GM12878 (cell line): Measurements from ENCODE around the gene NDUFC2. TPM values are rescaled to one million over a fixed set of nuclear protein-coding genes. Genes with fewer than 3 reads are reported as not detected.

Experiments used
- ATAC-seq: fragments of 200-7000 bp; cut with Tn5 transposase; 3 replicates; pipeline ENCODE4 v1.9.1; 2020; ENCODE audit warnings: mild to moderate bottlenecking, moderate library complexity
- BruUV-seq: library from RNA; stranded (reverse); fragments of 400-500 nt; replicated peaks from 2 replicates; lab custom pipeline; 2021; lab: Mats Ljungman, UMichigan
- CTCF ChIA-PET: fragments of 300-600 bp; sonication (Branson Sonifier 250); formaldehyde crosslinking; extraction: SDS; loops from one replicate; lab custom pipeline; 2021; ENCODE audit warnings: inconsistent platforms; lab: Yijun Ruan, JAX
- POLR2A ChIA-PET: fragments of 350-600 bp; formaldehyde crosslinking; extraction: SDS; loops from one replicate; lab custom pipeline; 2021; ENCODE audit warnings: inconsistent platforms; lab: Charles Lee
- RAD21 ChIA-PET: fragments of 300-600 bp; sonication (Branson Sonifier 250); formaldehyde crosslinking; loops from one replicate; lab custom pipeline; 2023; ENCODE audit warnings: antibody characterized with exemption; ENCODE audit not compliant: unreplicated experiment; lab: Charles Lee
- SMC1A ChIA-PET: fragments of 300-600 bp; sonication (Branson Sonifier 250); formaldehyde crosslinking; loops from one replicate; lab custom pipeline; 2023; ENCODE audit not compliant: unreplicated experiment, uncharacterized antibody; lab: Charles Lee
- DNase-seq: peaks from one replicate; pipeline ENCODE4 v3.0.0-alpha.2; 2011; ENCODE audit warnings: low read depth, low spot score
- FAIRE-seq: peaks from 3 replicates; lab custom pipeline; 2011; peaks lifted over from hg19 to GRCh38; lab: Jason Lieb, UNC
- H2AFZ ChIP-seq: 2 replicates; pipeline ENCODE4 v1.6.0; 2011; ENCODE audit warnings: low read depth, low read length, control low read depth; ENCODE audit not compliant: control insufficient read depth
- H3K27ac ChIP-seq: 2 replicates; pipeline ENCODE4 v1.5.1; 2011; ENCODE audit warnings: control low read depth; ENCODE audit not compliant: control insufficient read depth, insufficient read depth
- H3K27me3 ChIP-seq, 2 experiments: replicated peaks in 1 of 2; 2 replicates each; pipeline versions ENCODE4 v1.6.0 to v1.6.1; 2011; ENCODE audit warnings: low read length in 1 of 2; ENCODE audit not compliant: control insufficient read depth in 2 of 2, insufficient read depth in 2 of 2
- H3K36me3 ChIP-seq, 2 experiments: 2 replicates each; pipeline ENCODE4 v1.5.1; 2011; ENCODE audit warnings: low read length in 1 of 2; ENCODE audit not compliant: control insufficient read depth in 2 of 2, insufficient read depth in 2 of 2
- H3K4me1 ChIP-seq: 2 replicates; pipeline ENCODE4 v1.6.1; 2011; ENCODE audit warnings: mild to moderate bottlenecking, low read length, moderate library complexity, mixed read lengths; ENCODE audit not compliant: control insufficient read depth, insufficient read depth
- H3K4me2 ChIP-seq: 2 replicates; pipeline ENCODE4 v1.6.0; 2011; ENCODE audit warnings: control low read depth; ENCODE audit not compliant: control insufficient read depth, insufficient read depth
- H3K4me3 ChIP-seq: fragments of 200-600 bp; sonication (generic); 2 replicates; pipeline ENCODE4 v1.5.1; 2016
- H3K79me2 ChIP-seq: 2 replicates; pipeline ENCODE4 v1.6.0; 2011; ENCODE audit warnings: low read length; ENCODE audit not compliant: control insufficient read depth, insufficient read depth
- H3K9ac ChIP-seq: 2 replicates; pipeline ENCODE4 v1.8.0; 2011; ENCODE audit warnings: low read length, control low read depth, mixed read lengths; ENCODE audit not compliant: control insufficient read depth, insufficient read depth
- H3K9me3 ChIP-seq: replicated peaks from 3 replicates; pipeline ENCODE4 v1.5.1; 2011; ENCODE audit warnings: mild to moderate bottlenecking, low read length; ENCODE audit not compliant: control insufficient read depth, insufficient read depth
- H4K20me1 ChIP-seq: 2 replicates; pipeline ENCODE4 v1.6.0; 2011; ENCODE audit not compliant: control insufficient read depth, insufficient read depth
- BMI1 ChIP-seq: fragments of 450-650 bp; IDR thresholded peaks from 2 replicates; pipeline ENCODE4 v1.6.1; 2016; ENCODE audit warnings: mild to moderate bottlenecking, moderate library complexity, borderline replicate concordance
- CHD1 ChIP-seq: IDR thresholded peaks from 2 replicates; pipeline ENCODE4 v1.6.1; 2012; ENCODE audit warnings: low read depth, low read length, improper control_type of control experiment
- FOXK2 ChIP-seq: fragments of 450-650 bp; IDR thresholded peaks from 2 replicates; pipeline ENCODE4 v1.6.1; 2017; ENCODE audit warnings: mild to moderate bottlenecking, moderate library complexity
- HDAC2 ChIP-seq: fragments of 200-600 bp; sonication (generic); IDR thresholded peaks from 2 replicates; pipeline ENCODE4 v1.6.1; 2017
- IRF4 ChIP-seq: IDR thresholded peaks from 2 replicates; pipeline ENCODE4 v1.6.1; 2011; ENCODE audit warnings: low read depth, low read length
- MEF2A ChIP-seq: IDR thresholded peaks from 2 replicates; pipeline ENCODE4 v1.6.1; 2011; ENCODE audit warnings: low read depth, mild to moderate bottlenecking, low read length, moderate library complexity; ENCODE audit not compliant: insufficient read depth
- MYB ChIP-seq: fragments of 150-350 bp; IDR thresholded peaks from 2 replicates; pipeline ENCODE4 v1.6.1; 2014; ENCODE audit warnings: mild to moderate bottlenecking, low read depth, low read length, borderline replicate concordance
- NFXL1 ChIP-seq: fragments of 450-650 bp; IDR thresholded peaks from 2 replicates; pipeline ENCODE4 v1.6.1; 2017; ENCODE audit warnings: antibody characterized with exemption, mild to moderate bottlenecking, borderline replicate concordance
- NRF1 ChIP-seq: conservative IDR thresholded peaks from 2 replicates; pipeline ENCODE4 v1.6.1; 2011; ENCODE audit warnings: mild to moderate bottlenecking, low read depth, low read length, improper control_type of control experiment
- POLR2AphosphoS5 ChIP-seq: IDR thresholded peaks from 2 replicates; pipeline ENCODE4 v1.6.1; 2011; ENCODE audit warnings: mild to moderate bottlenecking, low read length, inconsistent platforms
- POU2F2 ChIP-seq: IDR thresholded peaks from 3 replicates; pipeline ENCODE4 v1.6.1; 2011; ENCODE audit warnings: low read depth, mild to moderate bottlenecking, low read length, borderline replicate concordance
- RELA ChIP-seq: fragments of 450-650 bp; IDR thresholded peaks from 2 replicates; pipeline ENCODE4 v1.8.0; 2014; ENCODE audit warnings: borderline replicate concordance; ENCODE audit not compliant: partially characterized antibody
- RFX5 ChIP-seq: IDR thresholded peaks from 2 replicates; pipeline ENCODE4 v1.6.1; 2011; ENCODE audit warnings: low read depth, low read length, improper control_type of control experiment
- TBL1XR1 ChIP-seq: IDR thresholded peaks from 2 replicates; pipeline ENCODE4 v1.6.1; 2012; ENCODE audit warnings: low read depth, low read length, improper control_type of control experiment
- ZBTB40 ChIP-seq: fragments of 450-650 bp; IDR thresholded peaks from 2 replicates; pipeline ENCODE4 v1.6.1; 2016; ENCODE audit warnings: mild to moderate bottlenecking, moderate library complexity, borderline replicate concordance
- ZNF207 ChIP-seq: fragments of 450-650 bp; IDR thresholded peaks from 2 replicates; pipeline ENCODE4 v1.6.1; 2014; ENCODE audit warnings: antibody characterized with exemption, mild to moderate bottlenecking, borderline replicate concordance
- ZNF622 ChIP-seq: fragments of 450-650 bp; IDR thresholded peaks from 2 replicates; pipeline ENCODE4 v1.6.1; 2017; ENCODE audit warnings: mild to moderate bottlenecking, inconsistent platforms
- WGBS: methylation state at CpG from one replicate; pipeline ENCODE4 v1.1.6; 2016; ENCODE audit warnings: low lambda C conversion rate; ENCODE audit not compliant: insufficient replicate concordance, insufficient coverage; ENCODE audit errors: missing lambda C conversion rate; 5-methylcytosine and 5-hydroxymethylcytosine counted together
- in situ Hi-C: fragments of 300-500 bp; cut with MboI; formaldehyde crosslinking; loops from 9 replicates; pipeline ENCODE4 v1.14.3; 2018; ENCODE audit warnings: mixed read lengths
- intact Hi-C: fragments of 100-400 bp; cut with micrococcal nuclease; formaldehyde crosslinking; loops from one replicate; pipeline ENCODE4 v1.14.2; 2022; ENCODE audit not compliant: unreplicated experiment
- polyA plus RNA-seq, 11 experiments: library from polyadenylated mRNA; depleted of rRNA in 4 of 11; unstranded in 6 of 11; stranded (reverse) in 5 of 11; fragments of >200 nt; fragmentation: Nextera tagmentation in 4 of 11; fragmentation: Illumina TruSeq in 1 of 11; extraction: Ambion mirVana in 4 of 11; extraction: Trizol in 1 of 11; gene quantifications; 1 replicate in 1 of 11; 2 replicates in 10 of 11; pipeline versions ENCODE4 v1.2.1 to v1.2.3, GENCODE V29; 2011 to 2016; ENCODE audit warnings: inconsistent platforms in 2 of 11, missing spikeins in 2 of 11, low read depth in 1 of 11
- total RNA-seq, 4 experiments: library from RNA; depleted of rRNA in 3 of 4; stranded (reverse); fragments of >200 nt in 3 of 4; fragmentation: Illumina TruSeq in 1 of 4; extraction: Trizol in 1 of 4; gene quantifications; 2 replicates each; pipeline versions ENCODE4 v1.2.1 to v1.2.3, GENCODE V29; 2013 to 2021
- TF ChIP-seq, protein P1 (sequence below): fragments of 150-350 bp; IDR thresholded peaks from 2 replicates; pipeline ENCODE4 v1.6.1; 2014; ENCODE audit warnings: mild to moderate bottlenecking, low read depth, low read length
- TF ChIP-seq, protein P2 (sequence below): fragments of 450-650 bp; IDR thresholded peaks from 2 replicates; pipeline ENCODE4 v1.6.1; 2014; ENCODE audit warnings: mild to moderate bottlenecking

The NDUFC2 gene
- total and polyA plus RNA-seq, 10 of the 15 experiments (the other 5 are each of a cell fraction or from before 2014, with no cell fraction given) = 103 to 529 (median 192) TPM

- H3K9ac ChIP-seq = peak overlapping the region; percentile 34; the same call in 1 of the 2 replicates
- FAIRE-seq (no peak), ATAC-seq (peak; percentile 57), DNase-seq (no peak)
- CTCF ChIA-PET = no interaction called here
- intact Hi-C loops (no loop called here), in situ Hi-C loops (no loop called here)
- SMC1A ChIA-PET = no interaction called here
- H3K27ac ChIP-seq = no peak overlapping the region; the same call in 1 of the 2 replicates
- no peaks in the 10 kb centered on the region; the same call in 1 of the 2 replicates for H4K20me1 ChIP-seq
- H3K9me3 ChIP-seq = no peaks in the 10 kb centered on the region
- H3K4me3 ChIP-seq = no peak overlapping the region
- H3K36me3 ChIP-seq = no peaks in the 10 kb centered on the region
- POLR2A ChIA-PET = no interaction called here
- no peaks in the 10 kb centered on the region for H3K79me2 ChIP-seq
- RAD21 ChIA-PET = no interaction called here
- no peaks in the 10 kb centered on the region for H3K4me1 ChIP-seq
- 0 out of 2 replicates have a peak overlapping the region, but pooled peaks have one; percentile 19 for H2AFZ ChIP-seq
- WGBS = 84% methylated on average over 5 of the region's 7 CpGs
- no TSS peak for BruUV-seq
- no peaks in the 10 kb centered on the region for H3K27me3 ChIP-seq
- peak overlapping the region; percentile 13; the same call in 1 of the 2 replicates for H3K4me2 ChIP-seq
- TF ChIP-seq FOXK2 (no peak), BMI1 (no peak), NRF1 (no peak), ZNF207 (no peak), NFXL1 (no peak), POLR2AphosphoS5 (no peak), ZNF622 (no peak), MEF2A (no peak), RFX5 (no peak), HDAC2 (no peak), MYB (no peak), CHD1 (no peak), ZBTB40 (no peak), IRF4 (no peak), TBL1XR1 (no peak), POU2F2 (no peak), RELA (no peak)
- TF ChIP-seq, protein P1, sequence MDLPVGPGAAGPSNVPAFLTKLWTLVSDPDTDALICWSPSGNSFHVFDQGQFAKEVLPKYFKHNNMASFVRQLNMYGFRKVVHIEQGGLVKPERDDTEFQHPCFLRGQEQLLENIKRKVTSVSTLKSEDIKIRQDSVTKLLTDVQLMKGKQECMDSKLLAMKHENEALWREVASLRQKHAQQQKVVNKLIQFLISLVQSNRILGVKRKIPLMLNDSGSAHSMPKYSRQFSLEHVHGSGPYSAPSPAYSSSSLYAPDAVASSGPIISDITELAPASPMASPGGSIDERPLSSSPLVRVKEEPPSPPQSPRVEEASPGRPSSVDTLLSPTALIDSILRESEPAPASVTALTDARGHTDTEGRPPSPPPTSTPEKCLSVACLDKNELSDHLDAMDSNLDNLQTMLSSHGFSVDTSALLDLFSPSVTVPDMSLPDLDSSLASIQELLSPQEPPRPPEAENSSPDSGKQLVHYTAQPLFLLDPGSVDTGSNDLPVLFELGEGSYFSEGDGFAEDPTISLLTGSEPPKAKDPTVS = no peak
- TF ChIP-seq, protein P2, sequence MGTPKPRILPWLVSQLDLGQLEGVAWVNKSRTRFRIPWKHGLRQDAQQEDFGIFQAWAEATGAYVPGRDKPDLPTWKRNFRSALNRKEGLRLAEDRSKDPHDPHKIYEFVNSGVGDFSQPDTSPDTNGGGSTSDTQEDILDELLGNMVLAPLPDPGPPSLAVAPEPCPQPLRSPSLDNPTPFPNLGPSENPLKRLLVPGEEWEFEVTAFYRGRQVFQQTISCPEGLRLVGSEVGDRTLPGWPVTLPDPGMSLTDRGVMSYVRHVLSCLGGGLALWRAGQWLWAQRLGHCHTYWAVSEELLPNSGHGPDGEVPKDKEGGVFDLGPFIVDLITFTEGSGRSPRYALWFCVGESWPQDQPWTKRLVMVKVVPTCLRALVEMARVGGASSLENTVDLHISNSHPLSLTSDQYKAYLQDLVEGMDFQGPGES = no peak
These were observed 56.2 kb downstream of the NDUFC2 start for GRCh38 chr11:78023426-78023825.
